Right atrium auricular region (tissue), 2 donors: ENCODE measurements around the gene PKD2L2. TPM values are rescaled to one million over a fixed set of nuclear protein-coding genes. Genes with fewer than 3 reads are reported as not detected.

Source experiments
- DNase-seq: peaks from one replicate; pipeline ENCODE4 v3.0.0-alpha.2; 2019; ENCODE audit warnings: low spot score
- H3K27ac ChIP-seq, 2 donors: fragments of 200-600 bp; sonication (generic); 1 replicate in 1 of 2; 2 replicates in 1 of 2; pipeline ENCODE4 v1.5.1; 2016 to 2019
- H3K27me3 ChIP-seq, 2 donors: fragments of 200-600 bp; sonication (generic); one replicate each; pipeline versions ENCODE4 v1.5.1 to v1.6.0; 2017 to 2019
- H3K36me3 ChIP-seq: fragments of 200-600 bp; sonication (generic); one replicate; pipeline ENCODE4 v1.5.1; 2016
- H3K4me1 ChIP-seq, 2 donors: fragments of 200-600 bp; sonication (generic); one replicate each; pipeline versions ENCODE4 v1.5.1 to v1.6.0; 2017 to 2019
- H3K4me3 ChIP-seq, 2 donors: fragments of 200-600 bp; sonication (generic); 1 replicate in 1 of 2; 2 replicates in 1 of 2; pipeline ENCODE4 v1.5.1; 2017 to 2019; ENCODE audit warnings: mild to moderate bottlenecking in 1 of 2, moderate library complexity in 1 of 2
- H3K9me3 ChIP-seq, 2 donors: fragments of 200-600 bp; sonication (generic); one replicate each; pipeline ENCODE4 v1.5.1; 2019
- total RNA-seq, 2 donors: library from RNA; depleted of rRNA; stranded (reverse); fragments of >200 nt; gene quantifications; one replicate each; pipeline ENCODE4 v1.1.0, GENCODE V29; 2016
- TF ChIP-seq, protein P1 (sequence below), 2 donors: fragments of 200-600 bp; sonication (generic); IDR thresholded peaks; one replicate each; pipeline ENCODE4 v1.5.1; 2019; ENCODE audit warnings: antibody characterized with exemption in 2 of 2

PKD2L2 gene
- total RNA-seq, 2 donors from 2014 or later = not detected

DNA sequence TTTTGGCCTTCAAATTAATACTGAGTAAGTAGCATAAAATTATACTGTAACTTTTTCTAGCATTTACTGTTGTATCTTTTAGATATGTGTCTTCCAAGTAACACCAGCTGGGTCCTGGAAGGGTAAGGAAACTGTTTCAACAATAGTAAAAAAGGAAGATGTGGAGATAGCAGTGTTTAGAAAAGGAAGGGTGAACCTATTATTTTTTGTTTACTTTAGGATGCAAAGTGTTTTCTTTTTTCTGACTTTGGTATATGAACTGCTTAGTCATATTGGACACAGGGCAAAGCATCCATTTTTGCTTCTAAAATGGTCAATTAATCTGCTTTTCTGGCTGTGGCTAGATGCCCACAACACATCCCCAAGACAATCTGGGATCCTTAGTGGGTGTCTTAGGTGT lies 5.3 kb downstream of the PKD2L2 start:
- TF ChIP-seq, protein P1, sequence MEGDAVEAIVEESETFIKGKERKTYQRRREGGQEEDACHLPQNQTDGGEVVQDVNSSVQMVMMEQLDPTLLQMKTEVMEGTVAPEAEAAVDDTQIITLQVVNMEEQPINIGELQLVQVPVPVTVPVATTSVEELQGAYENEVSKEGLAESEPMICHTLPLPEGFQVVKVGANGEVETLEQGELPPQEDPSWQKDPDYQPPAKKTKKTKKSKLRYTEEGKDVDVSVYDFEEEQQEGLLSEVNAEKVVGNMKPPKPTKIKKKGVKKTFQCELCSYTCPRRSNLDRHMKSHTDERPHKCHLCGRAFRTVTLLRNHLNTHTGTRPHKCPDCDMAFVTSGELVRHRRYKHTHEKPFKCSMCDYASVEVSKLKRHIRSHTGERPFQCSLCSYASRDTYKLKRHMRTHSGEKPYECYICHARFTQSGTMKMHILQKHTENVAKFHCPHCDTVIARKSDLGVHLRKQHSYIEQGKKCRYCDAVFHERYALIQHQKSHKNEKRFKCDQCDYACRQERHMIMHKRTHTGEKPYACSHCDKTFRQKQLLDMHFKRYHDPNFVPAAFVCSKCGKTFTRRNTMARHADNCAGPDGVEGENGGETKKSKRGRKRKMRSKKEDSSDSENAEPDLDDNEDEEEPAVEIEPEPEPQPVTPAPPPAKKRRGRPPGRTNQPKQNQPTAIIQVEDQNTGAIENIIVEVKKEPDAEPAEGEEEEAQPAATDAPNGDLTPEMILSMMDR (IDR thresholded peaks at IDR 0.05) = no peak
- Histone ChIP-seq H3K27ac (no peak overlapping the region), H3K27me3 (no peaks in the 10 kb centered on the region)

GRCh38 chr5:137896560-137896959 lies 7.3 kb downstream of the PKD2L2 start:
- TF ChIP-seq, protein P1 (IDR thresholded peaks at IDR 0.05) = no peak
- H3K9me3 ChIP-seq = no peaks in the 10 kb centered on the region
- DNase-seq = no peak

More for the DNA sequence above, 5.3 kb downstream of the PKD2L2 start:
- Histone ChIP-seq H3K4me3 (no peak overlapping the region), H3K36me3 (no peaks in the 10 kb centered on the region), H3K9me3 (no peaks in the 10 kb centered on the region), H3K4me1 (peaks cover 0 to 10% of the 10 kb centered on the region in 2 donors)
- DNase-seq = no peak

DNA sequence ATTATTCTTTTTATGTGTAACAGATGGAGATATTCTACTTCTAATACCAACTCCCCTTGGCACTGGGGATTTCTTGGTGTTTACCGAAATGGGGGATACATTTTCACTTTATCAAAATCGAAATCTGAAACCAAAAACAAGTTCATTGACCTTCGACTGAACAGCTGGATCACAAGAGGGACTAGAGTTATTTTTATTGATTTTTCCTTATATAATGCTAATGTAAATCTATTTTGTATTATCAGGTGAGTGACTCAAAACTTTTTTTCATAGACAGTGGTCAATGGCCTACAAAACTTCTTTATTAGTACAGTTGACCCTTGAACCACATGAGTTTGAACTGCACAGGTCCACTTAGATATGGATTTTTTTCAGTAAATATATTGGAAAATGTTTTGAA lies 10.2 kb downstream of the PKD2L2 start:
- Histone ChIP-seq H3K9me3 (no peaks in the 10 kb centered on the region), H3K27ac (no peak overlapping the region), H3K27me3 (no peaks in the 10 kb centered on the region), H3K4me1 (no peaks in the 10 kb centered on the region), H3K4me3 (no peak overlapping the region), H3K36me3 (no peaks in the 10 kb centered on the region)
- TF ChIP-seq, protein P1 (IDR thresholded peaks at IDR 0.05) = no peak
- no peak for DNase-seq

More at GRCh38 chr5:137896560-137896959, 7.3 kb downstream of the PKD2L2 start:
- H3K27me3 ChIP-seq = no peaks in the 10 kb centered on the region
- H3K4me3 ChIP-seq = no peak overlapping the region
- H3K4me1 ChIP-seq = peaks cover 0 to 9% of the 10 kb centered on the region in 2 donors
- H3K27ac ChIP-seq = no peak overlapping the region
- H3K36me3 ChIP-seq = no peaks in the 10 kb centered on the region

- Histone ChIP-seq H3K9me3 (no peaks in the 10 kb centered on the region), H3K36me3 (no peaks in the 10 kb centered on the region), H3K4me1 (no peaks in the 10 kb centered on the region), H3K27ac (no peak overlapping the region), H3K4me3 (no peak overlapping the region), H3K27me3 (no peaks in the 10 kb centered on the region)
- no peak for DNase-seq
- TF ChIP-seq, protein P1 (IDR thresholded peaks at IDR 0.05) = no peak
These were observed 12.0 kb downstream of the PKD2L2 start for GRCh38 chr5:137901011-137901817.

GRCh38 chr5:137902408-137903133 lies 13.3 kb downstream of the PKD2L2 start:
- Histone ChIP-seq H3K4me3 (no peak overlapping the region), H3K36me3 (no peaks in the 10 kb centered on the region), H3K9me3 (no peaks in the 10 kb centered on the region), H3K4me1 (no peaks in the 10 kb centered on the region), H3K27ac (no peak overlapping the region), H3K27me3 (no peaks in the 10 kb centered on the region)
- no peak for DNase-seq
- TF ChIP-seq, protein P1 (IDR thresholded peaks at IDR 0.05) = no peak
